NCI-H345 (cell line): ENCODE measurements around the gene PRDM16.

ENCODE experiments used
- DNase-seq: peaks from one replicate; lab custom pipeline; 2025; lab: John Stamatoyannopoulos, UW

PRDM16 gene

GRCh38 chr1:3306583-3307291 lies 237.7 kb downstream of the PRDM16 start:
- DNase-seq = no peak

- no peak for DNase-seq
Observed at GRCh38 chr1:3307359-3307758, 238.4 kb downstream of the PRDM16 start.

DNA sequence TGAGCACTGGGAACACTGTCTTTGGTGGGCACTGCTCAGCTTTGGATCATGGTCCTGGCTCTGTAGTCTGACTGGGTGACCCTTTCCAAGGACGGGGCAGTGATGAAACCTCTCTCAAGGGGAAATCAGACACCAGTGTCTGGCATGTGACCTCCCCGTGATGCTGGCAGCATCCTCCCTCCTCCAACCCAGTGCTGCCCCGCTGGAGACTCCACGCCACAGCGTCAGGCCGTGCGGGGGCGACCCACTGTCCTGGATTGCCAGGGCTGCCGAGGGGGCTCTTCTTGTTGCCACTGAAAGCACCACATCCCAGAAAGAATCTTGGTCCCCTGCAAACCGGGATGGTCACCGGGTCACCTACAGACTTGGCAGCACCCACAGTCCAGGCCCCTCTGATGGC lies 239.1 kb downstream of the PRDM16 start:
- DNase-seq = no peak

DNA sequence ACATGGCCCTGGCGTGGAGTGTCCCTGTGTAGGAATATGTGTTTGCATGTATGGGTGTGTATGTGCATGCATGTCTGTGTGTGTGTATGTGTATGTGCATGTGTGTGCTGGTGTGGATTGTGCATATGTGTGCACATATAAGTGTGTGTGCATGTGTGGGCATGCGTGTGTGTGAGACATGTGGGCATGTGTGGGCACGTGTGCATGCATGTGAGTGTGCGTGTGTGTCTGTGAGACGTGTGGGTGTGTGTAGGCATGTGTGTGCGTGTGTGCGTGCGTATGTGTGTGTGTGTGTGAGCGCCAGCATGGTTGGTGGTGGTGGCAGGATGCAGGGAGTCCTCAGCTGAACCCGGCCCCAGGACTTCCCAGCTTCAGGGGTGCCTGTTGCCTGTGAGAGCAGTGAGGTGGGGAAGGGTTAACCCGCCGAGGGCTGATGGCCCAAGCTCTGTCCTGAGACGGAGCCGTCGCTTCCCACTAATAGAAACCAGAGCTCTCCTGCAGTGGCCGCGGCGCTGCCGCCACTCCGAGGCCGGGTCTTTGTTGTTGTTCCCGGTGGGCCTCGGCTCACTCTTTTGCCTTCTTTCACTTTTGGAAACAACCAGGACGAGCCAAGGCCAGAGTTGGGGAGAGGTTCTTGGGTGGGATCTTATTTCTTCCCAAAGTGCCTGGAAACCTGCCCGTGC lies 241.9 kb downstream of the PRDM16 start:
- no peak for DNase-seq

GRCh38 chr1:3311711-3312110 lies 242.7 kb downstream of the PRDM16 start:
- no peak for DNase-seq

DNA sequence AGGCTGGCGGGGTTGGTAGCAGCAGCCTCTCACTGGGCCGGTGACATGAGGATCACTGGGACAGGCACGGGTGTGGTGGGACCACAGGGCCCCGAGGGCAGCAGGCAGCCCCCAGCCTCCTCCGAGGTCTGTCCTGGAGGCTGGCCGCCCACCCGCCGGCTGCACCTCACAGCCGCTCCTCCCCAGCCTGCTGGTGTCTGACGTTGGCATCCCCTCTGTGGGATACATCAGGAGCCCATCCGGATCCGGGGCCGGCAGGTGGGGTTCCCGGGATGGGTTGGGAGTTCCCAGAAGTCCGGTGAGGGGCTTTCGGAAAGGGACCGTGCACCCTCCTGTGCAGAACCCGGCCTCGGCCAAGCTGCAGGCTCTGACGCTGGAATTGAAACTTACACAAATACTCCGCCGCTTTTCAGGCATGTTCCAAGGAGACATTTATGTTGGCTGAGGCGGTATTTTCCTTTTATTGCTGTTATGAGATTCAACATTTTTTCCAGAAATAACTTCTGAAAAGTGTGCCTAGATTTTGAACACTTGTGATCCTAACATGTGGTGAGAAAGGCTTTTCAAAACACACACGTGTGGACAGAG lies 243.4 kb downstream of the PRDM16 start:
- no peak for DNase-seq

GRCh38 chr1:3312898-3313575 lies 244.0 kb downstream of the PRDM16 start:
- no peak for DNase-seq

- no peak for DNase-seq
Observed at GRCh38 chr1:3313576-3313950, 244.6 kb downstream of the PRDM16 start.

- DNase-seq = no peak
Observed at GRCh38 chr1:3314491-3315381, 245.7 kb downstream of the PRDM16 start.

DNA sequence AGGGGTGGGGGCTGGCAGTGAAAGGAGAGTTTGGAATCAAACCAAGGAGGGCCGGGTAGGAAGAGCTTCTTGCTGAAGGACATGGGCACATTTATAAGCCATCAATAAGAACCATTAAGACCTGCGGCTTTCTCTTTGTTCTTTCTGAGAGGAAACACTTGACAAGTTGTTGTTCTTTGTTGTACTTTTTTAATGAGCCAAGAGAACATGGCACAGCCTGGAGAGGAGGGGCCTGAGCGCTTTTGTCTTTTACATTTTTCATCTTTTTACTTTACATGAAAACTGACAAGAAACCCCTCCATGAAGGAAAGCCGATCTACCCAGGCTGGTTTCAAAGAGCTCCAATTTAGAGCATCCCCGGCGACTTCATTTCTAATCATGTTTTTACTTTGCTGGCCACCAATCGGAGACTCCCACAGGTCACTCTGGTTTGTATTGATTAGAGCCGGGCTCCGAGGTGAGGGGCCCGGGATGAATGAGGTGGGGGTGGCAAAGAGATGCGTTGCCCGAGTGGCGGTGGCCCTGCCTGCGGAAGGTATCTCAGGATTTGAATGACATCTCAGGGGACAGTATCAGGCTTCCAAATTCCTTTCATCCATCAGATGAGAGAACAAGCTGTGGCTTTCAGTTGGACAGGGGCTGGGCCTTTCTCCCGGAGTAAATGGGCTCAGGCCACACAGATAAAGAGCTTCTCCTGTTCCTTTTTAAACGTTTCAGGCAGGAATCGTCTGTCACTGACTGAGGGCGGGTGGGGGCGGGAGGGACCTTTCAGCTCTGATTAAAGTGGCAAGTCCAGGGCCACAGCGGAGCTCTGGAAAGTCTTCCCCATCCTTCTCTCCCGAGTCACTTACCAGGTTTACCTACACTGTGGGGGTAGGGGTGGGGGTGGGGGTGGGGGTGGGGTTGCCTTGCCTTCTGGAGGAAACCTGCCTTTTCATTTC lies 246.7 kb downstream of the PRDM16 start:
- DNase-seq = no peak

GRCh38 chr1:3316340-3316943 lies 247.4 kb downstream of the PRDM16 start:
- no peak for DNase-seq

DNA sequence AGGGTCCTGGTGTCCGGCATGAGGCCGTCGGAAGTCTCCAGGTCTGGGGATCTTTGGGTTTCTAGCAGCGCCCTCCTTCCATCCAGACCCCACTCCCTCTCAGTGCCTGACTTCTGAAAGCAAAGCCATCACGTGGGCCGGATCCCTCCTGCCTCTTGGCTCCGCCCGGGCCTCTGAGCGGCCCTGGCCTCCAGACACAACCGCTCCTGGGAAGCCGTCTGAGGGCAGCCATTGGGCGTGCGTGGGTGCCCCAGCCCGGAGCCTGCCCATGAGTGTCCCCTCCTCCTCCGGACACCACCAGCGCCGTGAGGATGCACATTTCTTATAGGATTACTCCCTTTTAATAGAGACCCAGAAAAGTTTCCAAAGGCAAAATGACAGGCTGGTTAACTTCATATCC lies 248.5 kb downstream of the PRDM16 start:
- no peak for DNase-seq

DNA sequence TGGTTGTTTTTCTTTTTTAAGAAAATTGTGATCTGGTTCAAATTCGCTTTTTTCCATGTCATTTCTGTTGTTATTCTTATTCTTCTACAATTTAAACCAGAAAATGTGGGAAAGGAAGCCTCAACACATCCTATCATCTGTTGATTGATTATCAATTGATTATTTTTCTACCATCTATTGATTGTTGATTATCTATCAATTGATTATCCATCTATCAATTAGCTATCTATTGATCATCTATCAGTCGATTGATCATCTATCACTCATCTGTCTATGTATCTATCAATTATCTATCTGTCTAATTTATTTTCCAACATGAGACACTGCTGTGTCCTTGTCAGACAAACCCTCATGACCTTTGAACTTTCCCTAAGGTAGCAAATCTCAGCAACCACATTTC lies 249.3 kb downstream of the PRDM16 start:
- no peak for DNase-seq

- DNase-seq = peak; percentile 61
Observed at GRCh38 chr1:3319874-3320245, 250.9 kb downstream of the PRDM16 start.

- DNase-seq = peak; percentile 51
Observed at GRCh38 chr1:3320246-3321152, 251.5 kb downstream of the PRDM16 start.

DNA sequence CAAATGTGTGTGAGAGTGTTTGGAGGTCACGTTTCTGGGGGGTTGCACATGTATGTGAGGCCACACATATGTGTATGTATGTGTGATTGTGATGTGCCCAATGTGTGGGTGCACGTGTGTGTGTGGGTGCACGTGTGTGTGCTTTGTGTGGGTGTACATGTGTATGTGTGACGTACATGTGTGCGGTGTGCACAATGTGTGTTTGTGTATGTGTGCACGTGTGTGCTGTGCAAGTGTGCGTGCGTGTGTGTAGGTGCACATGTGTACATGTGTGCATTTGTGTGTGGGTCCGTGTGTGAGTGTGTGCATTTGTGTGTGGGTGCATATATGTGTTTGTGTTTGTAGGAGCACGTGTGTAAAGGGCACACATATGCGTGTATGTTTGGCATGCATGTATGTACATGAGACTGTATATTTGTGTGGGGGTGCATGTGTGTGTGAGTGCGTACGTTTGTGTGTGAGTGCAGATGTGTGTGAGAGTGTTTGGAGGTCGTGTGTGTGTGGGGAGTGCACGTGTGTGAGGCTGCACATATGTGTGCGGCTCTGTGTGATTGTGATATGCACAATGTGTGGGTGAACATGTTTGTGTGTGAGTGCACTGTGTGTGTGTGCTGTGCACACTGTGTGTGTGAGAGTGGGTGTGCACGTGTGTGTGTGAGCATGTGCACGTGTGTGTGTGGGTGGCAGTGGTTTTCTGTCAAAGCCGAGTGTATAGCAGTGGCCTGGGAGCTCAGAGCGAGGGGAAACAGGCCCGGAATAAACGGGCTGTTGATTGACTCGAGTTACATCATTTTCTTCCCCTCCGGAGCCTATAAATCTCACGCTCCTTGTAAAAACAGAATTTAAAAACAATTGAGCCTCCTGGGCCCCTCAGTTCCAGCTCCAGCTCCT lies 252.8 kb downstream of the PRDM16 start:
- DNase-seq = no peak

- DNase-seq = no peak
Observed at GRCh38 chr1:3322450-3323020, 253.5 kb downstream of the PRDM16 start.
